GM23248 (cell line): ENCODE results near the gene NME9.

ENCODE experiments used
- EZH2 ChIP-seq: fragments of 200-600 bp; sonication (generic); IDR thresholded peaks from 2 replicates; pipeline ENCODE4 v1.6.1; 2018; ENCODE audit warnings: antibody characterized with exemption, mild to moderate bottlenecking; ENCODE audit not compliant: insufficient read depth, poor library complexity, severe bottlenecking
- EZH2phosphoT487 ChIP-seq: fragments of 200-600 bp; sonication (generic); IDR thresholded peaks from 2 replicates; pipeline ENCODE4 v1.6.1; 2018; ENCODE audit warnings: antibody characterized with exemption, moderate library complexity, mild to moderate bottlenecking, low read depth; ENCODE audit not compliant: insufficient read depth

DNA sequence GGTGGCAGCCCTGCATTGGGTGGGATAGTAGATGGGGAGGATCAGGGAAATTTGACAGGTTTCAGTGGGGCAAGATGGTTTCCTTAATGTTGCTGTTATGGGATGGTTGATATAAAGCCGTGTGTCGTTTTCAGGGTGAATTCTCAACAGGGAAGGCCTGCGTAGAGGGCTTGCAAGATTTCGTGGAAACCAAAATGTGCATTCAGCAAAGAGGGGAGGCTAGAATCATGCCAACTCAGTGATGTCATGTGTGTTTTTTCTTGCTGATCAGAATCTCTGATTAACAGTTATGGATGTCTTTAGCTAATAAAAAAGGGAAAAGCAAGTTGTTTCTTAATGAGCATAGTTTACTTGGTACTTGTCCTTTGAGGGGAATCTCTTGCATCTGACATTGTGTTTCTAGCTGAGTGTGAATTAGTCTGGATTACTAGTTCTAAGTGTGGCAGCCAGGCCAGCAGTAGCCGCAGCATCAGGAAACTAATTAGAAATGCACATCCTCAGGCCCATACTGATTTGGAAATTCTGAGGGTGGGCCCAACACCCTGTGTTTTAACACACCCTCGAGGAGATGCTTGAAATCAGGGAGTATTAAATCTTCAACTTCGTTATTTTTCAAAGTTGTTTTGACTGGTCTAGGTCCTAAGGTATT, 43.6 kb upstream of the NME9 start:
- TF ChIP-seq EZH2 = no peak
- TF ChIP-seq EZH2phosphoT487 = no peak
